SU-DHL-6 (cell line): ENCODE measurements around the gene CACNB1.

Experiments used
- H2AFZ ChIP-seq: fragments of 200-600 bp; sonication (generic); 2 replicates; pipeline ENCODE4 v1.6.1; 2014; ENCODE audit warnings: low read depth, mild to moderate bottlenecking, moderate library complexity, mixed read lengths, antibody characterized with exemption, low read length; ENCODE audit not compliant: severe bottlenecking
- H3F3A ChIP-seq: fragments of 200-600 bp; shearing (Covaris generic); 2 replicates; pipeline ENCODE4 v1.6.0; 2016; ENCODE audit warnings: antibody characterized with exemption, mild to moderate bottlenecking; ENCODE audit not compliant: insufficient read depth
- H3K27ac ChIP-seq: fragments of 200-600 bp; sonication (generic); 2 replicates; pipeline ENCODE4 v1.5.1; 2016; ENCODE audit warnings: low read depth, mild to moderate bottlenecking, low read length, moderate library complexity, mixed read lengths
- H3K27me3 ChIP-seq: fragments of 200-600 bp; sonication (generic), shearing (Covaris generic); 2 replicates; pipeline ENCODE4 v1.6.0; 2014; ENCODE audit warnings: mild to moderate bottlenecking, low read length
- H3K36me3 ChIP-seq: fragments of 200-600 bp; sonication (generic); 2 replicates; pipeline ENCODE4 v1.6.1; 2014; ENCODE audit warnings: mild to moderate bottlenecking, low read length, mixed read lengths
- H3K4me2 ChIP-seq: fragments of 300-600, 200-600 bp; shearing (Covaris generic), sonication (generic); 2 replicates; pipeline ENCODE4 v1.6.0; 2014; ENCODE audit warnings: low read length, low read depth, mild to moderate bottlenecking; ENCODE audit not compliant: poor library complexity, severe bottlenecking
- H3K4me3 ChIP-seq: fragments of 200-600 bp; sonication (generic); 2 replicates; pipeline ENCODE4 v1.5.1; 2014; ENCODE audit warnings: antibody characterized with exemption, low read length, mild to moderate bottlenecking, mixed read lengths; ENCODE audit not compliant: insufficient read depth, poor library complexity, severe bottlenecking
- H3K79me2 ChIP-seq: fragments of 200-600 bp; sonication (generic); 2 replicates; pipeline ENCODE4 v1.6.1; 2014; ENCODE audit warnings: mild to moderate bottlenecking, low read length, moderate library complexity; ENCODE audit not compliant: insufficient read depth
- H3K9ac ChIP-seq: fragments of 200-600 bp; sonication (generic); 2 replicates; pipeline ENCODE4 v1.7.0; 2014; ENCODE audit warnings: mild to moderate bottlenecking, low read length
- H3K9me2 ChIP-seq: fragments of 200-600 bp; sonication (generic); replicated peaks from 2 replicates; pipeline ENCODE4 v1.6.1; 2014; ENCODE audit warnings: low read length; ENCODE audit not compliant: insufficient read depth
- H3K9me3 ChIP-seq: fragments of 200-600 bp; sonication (generic); 2 replicates; pipeline ENCODE4 v1.6.1; 2014; ENCODE audit warnings: low read length, mixed read lengths; ENCODE audit not compliant: insufficient read depth
- H4K20me1 ChIP-seq: fragments of 200-600 bp; sonication (generic); 2 replicates; pipeline ENCODE4 v1.6.1; 2014; ENCODE audit warnings: low read depth, mild to moderate bottlenecking, antibody characterized with exemption, low read length, moderate library complexity, mixed read lengths
- CTCF ChIP-seq: fragments of 200-600 bp; sonication (generic); IDR thresholded peaks from one replicate; pipeline ENCODE4 v1.5.1; 2017; ENCODE audit warnings: antibody characterized with exemption, mild to moderate bottlenecking, low read length, moderate library complexity; ENCODE audit not compliant: insufficient read depth, poor library complexity, severe bottlenecking
- EZH2phosphoT487 ChIP-seq: fragments of 200-600 bp; sonication (generic), shearing (Covaris generic); conservative IDR thresholded peaks from 2 replicates; pipeline ENCODE4 v1.6.1; 2018; ENCODE audit warnings: mild to moderate bottlenecking, antibody characterized with exemption, low read length, moderate library complexity, mixed read lengths

The CACNB1 gene

GRCh38 chr17:39213852-39214251 is 16.4 kb upstream of the CACNB1 start:
- Histone ChIP-seq H3K27ac (no peak overlapping the region), H3K9me2 (no peaks in the 10 kb centered on the region), H3K36me3 (no peaks in the 10 kb centered on the region), H3K4me2 (no peak overlapping the region), H3F3A (no peaks in the 10 kb centered on the region), H3K27me3 (no peaks in the 10 kb centered on the region), H2AFZ (no peak overlapping the region), H3K9ac (no peak overlapping the region), H3K9me3 (no peaks in the 10 kb centered on the region), H3K79me2 (no peaks in the 10 kb centered on the region), H3K4me3 (no peak overlapping the region), H4K20me1 (no peaks in the 10 kb centered on the region)
- TF ChIP-seq CTCF (no peak), EZH2phosphoT487 (no peak)

- H3K9me3 ChIP-seq = no peaks in the 10 kb centered on the region
- no peaks in the 10 kb centered on the region for H3K36me3 ChIP-seq
- no peaks in the 10 kb centered on the region for H3K79me2 ChIP-seq
- no peak overlapping the region for H2AFZ ChIP-seq
- H3K4me3 ChIP-seq = no peak overlapping the region
- H3F3A ChIP-seq = peaks cover 8% of the 10 kb centered on the region
- H3K4me2 ChIP-seq = no peak overlapping the region
- TF ChIP-seq EZH2phosphoT487 (no peak), CTCF (no peak)
- no peaks in the 10 kb centered on the region for H3K9me2 ChIP-seq
- no peak overlapping the region for H3K27ac ChIP-seq
- no peaks in the 10 kb centered on the region for H3K27me3 ChIP-seq
- H3K9ac ChIP-seq = no peak overlapping the region
- H4K20me1 ChIP-seq = no peaks in the 10 kb centered on the region
Measured at GRCh38 chr17:39212841-39213480, 15.5 kb upstream of the CACNB1 start.

GRCh38 chr17:39212195-39212810 is 14.8 kb upstream of the CACNB1 start:
- H3K27ac ChIP-seq = no peak overlapping the region
- H3K9me3 ChIP-seq = no peaks in the 10 kb centered on the region
- H3K79me2 ChIP-seq = no peaks in the 10 kb centered on the region
- TF ChIP-seq CTCF (no peak), EZH2phosphoT487 (no peak)
- no peaks in the 10 kb centered on the region for H3K9me2 ChIP-seq
- H2AFZ ChIP-seq = no peak overlapping the region
- no peaks in the 10 kb centered on the region for H3K36me3 ChIP-seq
- no peak overlapping the region for H3K4me3 ChIP-seq
- H3K4me2 ChIP-seq = no peak overlapping the region
- peaks cover 10% of the 10 kb centered on the region for H3F3A ChIP-seq
- no peaks in the 10 kb centered on the region for H3K27me3 ChIP-seq
- H4K20me1 ChIP-seq = no peaks in the 10 kb centered on the region
- H3K9ac ChIP-seq = no peak overlapping the region
